Hematopoietic multipotent progenitor cell treated with erythropoietin and hydrocortisone succinate and interleukin-3 and kit ligand, for 17 days (in vitro differentiated cells): Measurements from ENCODE around the gene TIMM29.
A peak's percentile ranks its signal among the peaks of the same experiment; 100 is the strongest.

Source experiments
- DNase-seq: peaks from one replicate; pipeline ENCODE4 v3.0.0-alpha.2; 2015; ENCODE audit warnings: low spot score

The TIMM29 gene

DNA sequence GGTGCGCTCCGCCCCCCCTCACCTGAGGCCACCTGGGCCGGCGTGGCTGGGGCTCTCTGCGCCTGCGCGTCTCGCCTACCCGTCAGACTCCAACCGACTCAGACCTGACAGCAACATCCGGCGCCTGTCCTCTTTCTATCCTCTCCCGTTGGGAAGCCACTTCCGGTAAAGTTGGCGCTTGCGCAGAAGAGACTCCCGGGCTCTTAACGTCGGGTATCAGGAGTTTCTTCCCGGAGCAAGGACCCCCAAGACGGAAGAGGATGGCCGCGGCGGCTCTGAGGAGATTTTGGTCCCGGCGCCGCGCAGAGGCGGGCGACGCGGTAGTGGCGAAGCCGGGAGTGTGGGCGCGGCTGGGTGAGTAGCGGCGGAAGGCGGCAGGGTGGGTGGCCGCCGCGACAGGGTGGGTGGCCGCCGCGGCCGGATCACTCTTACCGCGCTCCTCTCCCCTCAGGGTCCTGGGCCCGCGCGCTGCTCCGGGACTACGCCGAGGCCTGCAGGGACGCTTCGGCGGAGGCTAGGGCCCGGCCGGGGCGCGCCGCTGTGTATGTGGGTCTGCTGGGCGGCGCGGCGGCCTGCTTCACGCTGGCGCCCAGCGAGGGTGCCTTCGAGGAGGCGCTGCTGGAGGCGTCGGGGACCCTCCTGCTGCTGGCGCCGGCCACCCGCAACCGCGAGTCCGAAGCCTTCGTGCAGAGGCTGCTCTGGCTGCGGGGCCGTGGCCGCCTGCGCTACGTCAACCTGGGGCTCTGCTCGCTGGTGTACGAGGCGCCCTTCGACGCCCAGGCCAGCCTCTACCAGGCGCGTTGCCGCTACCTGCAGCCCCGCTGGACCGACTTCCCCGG is at the start of gene TIMM29, which contains the start of gene YIPF2:
Gene TIMM29, plus strand, starts transcription at position 249 of the 839 bp plus-strand sequence. Its CDS starts 12 bp downstream, at position 261.
Gene YIPF2, minus strand, starts transcription at position 77 of the 839 bp plus-strand sequence. CDS start 229 bp downstream, outside the sequence.
- peak; percentile 98 for DNase-seq

DNA sequence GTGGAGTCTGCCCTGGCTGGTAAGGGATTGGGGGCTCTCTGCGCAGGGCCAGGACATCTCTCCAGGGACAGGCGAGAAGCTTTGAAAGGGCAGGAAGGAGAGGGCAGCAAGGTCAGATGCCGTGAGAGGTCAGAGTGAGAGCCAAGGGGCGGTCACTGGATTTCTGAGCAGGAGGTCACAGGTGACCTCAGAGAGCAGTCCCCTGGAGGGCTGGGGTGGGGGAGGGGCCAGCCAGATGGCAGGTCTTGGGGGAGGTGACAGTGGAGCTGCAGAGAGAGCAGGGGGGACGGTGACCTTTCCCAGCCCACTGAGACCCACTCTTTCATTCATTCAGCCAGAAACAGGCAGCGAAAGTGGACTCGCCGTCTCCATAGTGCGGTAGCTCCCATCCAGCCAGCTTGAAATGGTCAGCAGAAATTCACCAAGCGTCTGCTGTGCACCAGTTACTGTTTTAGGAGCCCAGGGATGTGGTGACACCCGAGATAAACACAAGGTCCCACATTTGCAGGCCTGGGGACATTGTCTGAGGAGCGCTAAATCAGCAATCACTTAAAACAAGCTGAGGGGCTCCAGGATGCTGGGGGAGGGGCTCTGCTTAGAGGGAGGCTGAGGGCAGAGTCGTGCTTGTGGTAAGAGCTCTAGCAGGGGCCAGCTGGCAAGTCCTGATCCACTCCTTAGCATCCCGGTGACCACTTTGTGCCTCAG is 47.1 kb upstream of the TIMM29 start:
- no peak for DNase-seq

DNA sequence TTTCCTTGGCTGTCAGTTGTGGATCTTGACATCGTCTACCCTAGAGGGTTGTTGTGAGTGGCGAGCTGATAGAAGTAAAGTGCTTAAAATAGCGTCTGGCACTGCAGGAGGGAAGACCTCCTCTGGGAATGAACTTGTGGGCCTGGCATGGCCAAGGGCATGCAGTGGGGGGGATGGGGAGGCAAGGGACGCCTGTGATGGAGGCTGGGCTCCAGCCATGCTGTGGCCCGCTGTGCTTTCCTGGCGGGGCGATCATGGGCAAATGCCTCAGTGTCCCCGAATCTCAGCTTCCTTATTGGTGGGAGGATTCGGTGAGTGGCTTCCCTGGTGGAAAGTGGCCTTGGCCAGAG is 46.5 kb upstream of the TIMM29 start:
- no peak for DNase-seq

DNA sequence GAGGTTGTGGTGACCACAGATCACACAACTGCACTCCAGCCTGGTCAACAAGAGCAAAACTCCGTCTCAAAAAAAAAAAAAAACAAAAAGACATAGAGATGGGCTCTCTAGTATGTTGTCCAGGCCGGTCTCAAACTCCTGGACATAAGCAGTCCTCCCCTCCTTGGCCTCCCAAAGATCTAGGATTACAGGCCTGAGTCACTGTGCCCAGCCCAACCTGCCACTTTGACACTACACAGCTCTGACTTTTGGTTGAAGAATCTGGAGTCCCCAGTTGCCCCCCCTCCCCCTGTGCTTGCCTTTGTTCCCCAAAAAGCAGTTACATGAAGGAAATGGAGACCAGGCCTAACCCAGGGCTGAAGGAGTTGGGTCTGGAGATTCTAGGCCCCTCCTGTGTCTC is 44.3 kb upstream of the TIMM29 start:
- DNase-seq = peak; percentile 40

DNA sequence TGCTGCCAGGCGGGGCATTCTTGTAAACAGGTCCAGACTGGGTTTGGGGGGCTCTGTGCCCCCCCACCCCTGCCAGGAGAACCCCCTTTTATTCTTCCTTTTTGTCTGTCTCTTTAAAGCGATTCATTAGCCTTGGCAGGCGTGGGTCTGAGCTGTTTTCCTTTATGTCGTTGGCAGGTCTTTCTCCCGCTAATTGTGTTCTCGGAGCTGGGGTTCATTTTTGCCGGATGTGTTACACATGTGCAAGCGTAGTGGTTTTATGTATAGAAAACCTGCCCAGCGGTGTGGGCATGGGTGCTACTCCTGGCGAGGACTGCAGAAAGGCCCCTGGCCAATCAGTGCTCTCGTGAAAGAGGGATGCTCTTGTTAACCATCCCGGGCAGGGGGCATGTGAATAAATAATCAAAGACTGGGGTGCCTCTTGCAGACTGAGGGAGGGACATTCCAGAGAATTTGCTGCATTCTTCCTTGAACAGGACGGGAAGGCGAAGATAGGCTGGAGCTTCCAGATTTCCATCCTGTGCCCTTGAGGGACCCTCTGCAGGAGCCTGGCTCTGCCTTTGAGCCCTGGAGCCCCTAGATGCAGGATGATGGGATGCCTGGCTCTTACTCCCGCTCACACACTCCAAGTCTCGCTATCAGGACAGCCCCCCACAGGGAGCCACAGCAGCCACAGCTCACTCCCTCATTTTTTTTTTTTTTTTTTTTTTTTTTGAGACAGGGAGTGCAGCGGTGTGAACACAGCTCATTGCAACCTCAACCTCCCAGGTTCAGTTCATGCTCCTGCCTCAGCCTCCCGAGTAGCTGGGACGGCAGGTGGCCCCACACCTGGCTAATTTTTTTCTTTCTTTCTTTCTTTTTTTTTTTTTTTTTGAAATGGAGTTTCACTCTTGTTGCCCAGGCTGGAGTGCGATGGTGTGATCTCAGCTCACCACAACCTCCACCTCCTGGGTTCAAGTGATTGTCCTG is 43.1 kb upstream of the TIMM29 start:
- DNase-seq = no peak

DNA sequence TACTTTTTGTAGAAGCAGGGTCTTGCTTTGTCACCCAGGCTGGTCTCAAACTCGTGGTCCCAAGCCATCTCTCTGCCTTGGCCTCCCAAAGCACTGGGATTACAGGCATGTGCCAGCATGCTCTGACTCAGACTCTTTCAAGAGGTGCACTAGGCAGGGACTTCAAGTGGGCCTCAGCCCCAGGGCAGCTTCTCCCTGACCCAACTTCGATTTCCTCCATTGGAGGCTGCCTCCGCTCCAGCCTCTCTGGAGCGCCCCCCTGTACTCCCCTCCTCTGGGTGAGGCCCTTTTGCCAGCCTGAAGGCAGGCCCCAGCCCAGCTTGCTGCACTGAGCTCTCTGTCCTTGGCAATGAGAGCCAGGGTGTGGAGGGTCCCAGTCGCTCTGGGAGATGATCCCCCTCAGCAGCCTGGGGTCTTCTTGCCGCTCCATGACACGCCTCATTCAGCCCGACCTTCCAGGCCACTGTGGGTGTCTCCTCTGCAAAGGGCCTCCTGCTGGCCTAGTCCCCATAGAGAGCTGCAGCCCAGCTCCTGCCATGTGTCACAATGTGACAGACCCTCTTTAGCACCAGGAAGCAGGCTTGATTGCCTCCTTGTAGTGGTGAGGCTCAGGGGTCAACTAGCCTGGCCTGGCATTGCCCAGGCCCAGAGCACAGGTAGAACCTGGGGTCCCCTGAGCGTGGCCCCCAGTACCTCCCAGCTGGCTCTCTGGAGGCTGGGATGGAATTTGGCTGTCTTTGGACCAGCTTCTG is 40.8 kb upstream of the TIMM29 start:
- DNase-seq = no peak

DNA sequence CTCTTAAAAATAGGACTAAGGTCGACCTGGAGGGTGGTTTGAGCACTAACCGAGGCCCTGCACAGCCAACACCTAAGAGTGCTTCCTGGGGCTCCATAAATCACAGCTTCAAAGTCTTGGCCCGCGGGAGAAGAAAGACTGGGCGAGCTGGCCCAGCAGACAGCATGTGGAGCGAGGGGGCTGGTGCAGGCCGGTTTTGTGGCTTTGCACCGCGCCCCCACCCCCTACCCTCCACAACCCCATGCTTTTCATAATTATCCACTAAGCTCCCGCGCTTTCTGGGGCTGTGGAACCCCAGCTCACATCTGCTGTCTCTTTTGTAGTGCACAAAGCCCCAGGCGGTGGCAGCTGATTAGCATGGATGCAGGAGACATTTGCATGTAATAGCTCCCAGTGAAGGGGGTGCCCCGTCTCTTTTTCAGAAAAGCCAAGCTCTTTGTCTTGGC is 40.2 kb upstream of the TIMM29 start:
- DNase-seq = peak; percentile 4

DNA sequence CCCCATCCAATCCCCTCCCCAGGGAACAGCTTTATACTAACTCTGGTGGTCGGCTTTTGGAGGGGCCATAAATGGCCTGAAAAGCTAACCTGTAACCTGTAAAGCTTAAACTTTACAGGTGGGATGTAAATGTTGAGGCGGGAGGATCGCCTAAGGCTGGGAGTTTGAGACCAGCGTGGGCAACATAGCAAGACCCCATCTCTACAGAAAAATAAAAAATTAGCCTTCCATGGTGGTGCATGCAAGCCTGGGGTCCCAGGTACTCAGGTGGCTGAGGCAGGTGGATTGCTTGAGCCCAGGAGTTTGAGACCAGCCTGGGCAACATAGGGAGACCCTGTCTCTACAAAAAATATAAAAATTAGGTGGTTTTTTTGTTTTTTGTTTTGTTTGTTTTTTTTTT is 38.7 kb upstream of the TIMM29 start:
- no peak for DNase-seq

DNA sequence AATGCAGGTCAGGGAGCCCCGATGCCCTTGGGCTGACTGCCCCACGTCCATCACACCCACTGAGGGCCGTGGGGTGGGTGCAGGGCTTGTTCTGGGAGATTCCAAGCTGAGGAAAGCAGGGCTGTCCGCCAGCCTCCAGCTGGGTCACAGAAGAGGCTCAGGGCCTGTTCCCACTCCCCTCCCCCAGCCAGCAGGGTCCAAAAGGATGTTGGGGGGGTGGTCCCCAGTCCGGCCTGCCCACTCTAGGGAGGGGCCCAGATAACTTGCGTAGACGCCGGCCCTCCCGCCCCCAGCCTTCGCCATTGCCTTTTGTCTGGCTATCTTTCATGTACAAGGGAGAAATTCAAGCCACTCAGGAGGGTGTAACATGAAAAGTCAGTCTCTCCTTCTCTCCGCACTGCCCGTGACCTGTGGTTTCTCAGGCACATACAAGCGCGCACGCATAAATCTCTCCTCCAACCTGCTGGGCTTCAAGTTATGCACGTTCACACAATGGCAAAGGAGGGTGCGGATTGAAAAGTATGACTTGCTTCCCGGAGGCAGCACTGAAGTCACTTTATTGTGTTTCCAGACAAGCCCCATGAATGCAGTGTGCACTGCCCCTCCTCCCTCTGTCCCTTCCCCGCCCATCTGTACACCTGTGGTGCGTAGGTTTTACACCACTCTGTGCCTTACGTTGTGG is 37.1 kb upstream of the TIMM29 start:
- no peak for DNase-seq

DNA sequence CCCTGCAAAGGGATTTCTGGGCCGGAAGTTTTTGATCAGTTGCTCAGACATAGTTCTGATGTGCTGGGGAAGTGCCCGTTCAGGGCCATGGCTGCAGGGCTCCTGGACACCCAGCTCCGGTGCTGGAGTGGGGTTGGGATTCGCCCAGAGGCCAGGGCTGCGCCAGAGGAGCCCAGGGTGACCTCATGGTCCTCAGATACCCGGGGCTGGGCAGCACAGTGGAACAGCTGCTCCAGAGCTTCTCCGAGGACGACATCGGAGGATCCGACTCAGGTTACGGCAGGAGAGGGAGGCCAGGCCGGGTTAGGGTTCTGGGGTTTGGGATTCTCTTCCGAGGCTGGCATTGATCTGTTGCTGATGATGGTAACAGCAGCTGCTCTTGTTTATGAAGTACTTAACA is 36.4 kb upstream of the TIMM29 start:
- DNase-seq = no peak

DNA sequence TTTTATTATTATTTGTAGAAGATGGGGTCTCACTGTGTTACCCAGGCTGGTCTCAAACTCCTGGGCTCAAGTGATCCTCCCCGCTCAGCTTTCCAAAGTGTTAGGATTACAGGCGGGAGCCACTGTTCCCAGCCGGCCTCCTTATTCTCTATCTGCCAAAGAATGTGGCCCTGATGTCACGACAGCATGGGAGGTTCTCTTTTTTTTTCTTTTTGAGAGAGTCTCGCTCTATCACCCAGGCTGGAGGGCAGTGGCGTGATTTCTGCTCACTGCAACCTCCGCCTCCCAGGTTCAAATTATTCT is 33.7 kb upstream of the TIMM29 start:
- no peak for DNase-seq

DNA sequence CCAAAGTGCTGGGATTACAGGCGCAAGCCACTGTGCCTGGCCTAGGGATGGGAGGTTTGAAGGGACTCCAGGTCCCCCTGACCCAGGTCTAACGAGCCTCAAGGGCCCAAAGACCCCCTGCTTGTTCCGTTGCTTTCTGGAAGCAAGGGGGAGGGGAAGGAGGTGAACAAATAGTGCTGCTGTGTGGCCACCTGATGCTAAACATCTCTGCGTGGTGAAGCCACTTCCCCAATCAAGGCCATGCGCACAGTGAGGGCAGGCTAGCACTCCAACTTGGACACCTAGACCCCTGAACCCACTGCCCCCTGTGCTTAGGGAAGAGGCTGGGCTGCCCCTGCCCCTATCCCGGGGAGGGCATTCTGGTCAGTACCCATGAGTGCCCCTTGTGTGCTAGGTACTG is 33.2 kb upstream of the TIMM29 start:
- no peak for DNase-seq

DNA sequence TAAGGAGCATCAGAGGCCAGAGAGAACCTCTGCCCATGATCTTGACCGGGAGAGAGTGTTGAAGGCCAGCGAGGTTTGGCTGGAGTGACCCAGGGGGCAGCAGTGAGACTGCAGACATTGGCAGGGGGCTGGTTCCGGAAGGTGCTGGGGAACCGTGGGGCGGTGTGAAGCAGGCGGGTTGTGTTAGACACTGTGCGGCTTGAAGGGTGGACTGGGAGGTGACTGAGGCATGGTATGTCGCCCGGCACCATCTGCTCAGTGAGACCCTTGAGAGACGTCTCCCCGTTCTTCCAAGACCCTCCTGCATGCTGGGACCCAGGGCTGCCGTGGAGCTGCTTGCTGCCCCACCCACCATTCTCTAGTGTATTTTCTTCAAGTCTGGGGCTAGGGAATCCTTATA is 32.7 kb upstream of the TIMM29 start:
- peak; percentile 6 for DNase-seq

DNA sequence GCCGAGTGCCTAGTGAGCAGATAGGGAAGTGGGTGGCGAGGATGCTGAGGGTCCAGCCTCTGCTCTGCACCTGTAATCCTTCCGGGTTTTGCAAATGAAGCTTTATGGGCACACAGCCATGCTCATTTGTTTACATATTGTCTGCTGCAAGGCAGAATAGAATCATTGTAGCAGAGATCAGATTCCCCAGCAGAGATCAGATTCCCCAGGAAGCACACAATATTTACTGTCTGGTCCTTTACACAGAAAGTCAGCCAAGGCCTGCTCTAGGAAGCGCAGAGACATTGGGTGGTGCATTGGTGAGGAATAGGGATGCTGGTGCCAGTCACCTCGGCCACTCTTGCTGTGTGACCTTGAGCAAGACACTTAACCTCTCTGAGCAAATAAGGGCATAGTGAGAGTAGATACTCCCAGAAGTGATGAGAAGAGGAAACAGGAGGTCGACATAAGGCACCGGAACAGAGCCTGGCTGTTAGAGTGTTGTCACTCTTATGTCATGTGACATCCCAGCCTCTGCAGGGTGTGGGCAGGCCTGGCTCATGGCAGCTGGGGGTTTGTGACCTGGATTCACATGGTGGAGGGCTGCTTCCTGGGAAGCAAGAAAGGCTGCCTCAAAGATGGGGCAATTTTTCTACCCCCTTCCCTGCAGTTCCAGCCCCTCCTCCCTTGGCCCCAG is 31.6 kb upstream of the TIMM29 start:
- DNase-seq = peak; percentile 73

DNA sequence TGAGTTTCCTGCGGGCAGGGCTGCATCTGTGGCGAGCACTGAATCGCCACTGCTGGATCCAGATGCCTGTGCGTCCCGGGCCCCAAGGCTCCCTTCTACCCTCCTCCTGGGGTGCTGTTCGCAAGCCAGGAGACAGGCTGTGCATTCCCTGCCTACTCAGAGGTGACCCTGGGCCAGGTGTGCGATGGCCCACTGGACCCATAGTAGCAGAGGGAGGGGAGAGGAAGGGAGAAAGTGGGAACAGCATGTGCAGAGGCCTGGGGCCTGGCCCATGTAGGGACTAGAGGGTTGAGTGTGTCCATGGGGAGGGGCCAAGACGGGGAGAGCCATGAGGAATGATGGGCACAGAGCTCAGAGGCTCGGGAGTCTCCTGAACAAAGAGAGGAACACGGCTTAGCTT is 30.0 kb upstream of the TIMM29 start:
- no peak for DNase-seq

DNA sequence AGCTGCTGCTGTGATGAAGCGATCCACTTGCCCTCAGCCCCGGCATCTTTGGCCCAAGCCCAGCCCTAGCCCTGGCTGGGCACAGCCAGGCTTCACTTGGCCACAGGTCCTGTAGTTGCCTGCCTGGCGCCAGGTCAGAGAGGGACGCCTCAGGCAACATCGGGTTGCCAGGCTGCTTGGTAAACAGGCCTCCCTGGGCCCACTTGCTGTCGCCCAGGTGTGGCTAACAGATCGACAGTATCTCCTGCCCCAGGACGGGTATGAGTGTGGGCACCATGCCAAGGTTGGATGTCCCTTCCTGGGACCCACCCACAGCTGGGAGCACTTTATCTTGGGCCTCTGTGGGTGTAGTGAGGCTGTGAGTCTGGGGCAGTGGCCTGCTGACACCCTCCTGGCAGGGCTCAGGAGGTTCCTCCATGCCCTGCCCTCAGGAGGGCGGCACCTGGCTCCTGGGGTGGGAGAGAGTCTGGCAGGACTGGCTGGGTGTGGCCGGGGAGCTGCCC is 29.4 kb upstream of the TIMM29 start:
- DNase-seq = peak; percentile 99

DNA sequence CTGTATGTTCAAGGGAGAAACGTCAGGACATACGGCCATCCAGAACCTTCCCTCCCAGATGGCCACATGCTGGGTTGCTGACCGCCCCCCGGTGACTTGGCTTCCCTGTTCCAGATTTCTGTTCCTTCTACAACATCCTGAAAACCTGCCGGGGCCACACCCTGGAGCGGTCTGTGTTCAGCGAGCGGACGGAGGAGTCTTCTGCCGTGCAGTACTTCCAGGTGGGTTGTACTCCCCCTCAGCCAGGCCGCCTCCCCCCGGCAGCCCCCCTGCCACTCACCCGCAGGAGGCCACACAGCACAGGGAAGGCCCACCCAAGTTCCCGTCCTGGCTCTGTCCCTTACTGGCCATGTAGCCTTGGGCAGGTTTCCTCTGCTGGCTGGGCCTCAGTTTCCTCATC is 20.7 kb upstream of the TIMM29 start:
- no peak for DNase-seq

DNA sequence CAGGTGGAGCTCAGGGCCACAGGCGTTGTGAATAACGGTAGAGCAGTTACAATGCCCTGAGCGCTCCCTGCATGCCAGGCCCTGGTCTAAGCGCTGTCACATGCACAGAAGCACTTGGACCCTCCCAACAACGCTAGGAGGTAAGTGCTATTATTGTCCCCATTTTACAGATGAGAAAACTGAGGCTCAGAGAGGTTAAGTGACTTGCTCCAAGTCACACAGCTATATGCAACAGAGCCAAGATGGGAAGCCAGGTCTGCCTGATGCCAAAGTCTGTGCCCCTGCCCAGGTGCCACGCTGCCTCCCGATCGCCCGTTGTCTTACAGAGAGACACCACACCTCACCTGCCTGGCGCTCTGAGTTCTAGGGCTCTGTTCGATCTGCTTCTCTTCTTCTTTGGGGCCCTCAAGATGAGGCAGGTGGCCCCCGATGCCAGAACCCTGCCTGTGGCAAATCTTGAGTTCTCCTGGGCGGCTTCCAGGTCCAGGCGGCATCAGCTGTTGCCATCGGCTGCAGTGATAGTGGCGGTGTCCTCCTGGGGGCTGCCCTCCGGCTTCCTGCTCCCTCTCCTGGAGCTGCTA is 20.1 kb upstream of the TIMM29 start:
- DNase-seq = no peak

DNA sequence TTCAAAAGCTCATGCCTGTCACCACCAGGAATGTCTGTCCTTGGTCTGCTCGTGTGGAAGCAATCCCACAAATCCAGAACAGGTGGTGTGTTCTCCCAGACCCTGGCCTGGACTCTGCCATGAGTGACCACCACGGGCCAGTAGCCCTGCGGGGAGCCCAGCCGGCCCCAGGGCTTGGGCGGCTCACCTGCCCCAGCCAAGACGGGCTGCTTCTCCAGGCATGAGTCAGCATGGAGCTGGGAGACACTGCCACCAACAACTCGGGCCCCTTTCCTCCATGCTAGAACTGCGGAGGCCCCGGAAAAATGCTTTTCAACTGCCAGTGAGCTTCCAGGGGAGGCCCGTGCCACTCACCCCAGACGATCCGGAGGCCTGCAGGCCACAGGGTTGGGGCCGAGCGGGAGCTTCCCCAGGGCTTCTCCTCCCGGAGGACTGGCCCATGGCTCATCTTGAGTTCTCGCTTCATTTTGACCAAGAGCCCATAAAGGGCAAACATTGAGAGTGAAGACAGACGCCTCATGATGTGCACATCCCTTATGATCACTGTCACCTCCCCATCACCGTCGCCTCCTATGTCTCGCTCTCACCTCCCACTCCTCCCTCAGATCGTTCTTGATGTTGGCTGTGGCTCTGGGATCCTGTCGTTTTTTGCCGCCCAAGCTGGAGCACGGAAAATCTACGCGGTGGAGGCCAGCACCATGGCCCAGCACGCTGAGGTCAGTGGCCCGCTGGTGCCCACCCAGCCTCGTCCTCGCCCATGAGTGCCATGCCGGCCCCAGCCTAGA is 16.8 kb upstream of the TIMM29 start:
- DNase-seq = no peak
